AG04449 (cell line): ENCODE measurements around the gene PLAU.

ENCODE experiments used
- CTCF ChIA-PET: fragments of 350-600 bp; formaldehyde crosslinking; extraction: SDS; loops from one replicate; lab custom pipeline; 2021; ENCODE audit warnings: antibody characterized with exemption; lab: Yijun Ruan, JAX
- POLR2A ChIA-PET: fragments of 400-600, 350-600 bp; formaldehyde crosslinking; extraction: SDS; loops from one replicate; lab custom pipeline; 2020; ENCODE audit warnings: antibody characterized with exemption, inconsistent platforms; lab: Yijun Ruan, JAX
- DNase-seq: peaks from one replicate; pipeline ENCODE4 v3.0.0-alpha.2; 2010; ENCODE audit warnings: low read depth, low spot score
- H3K4me3 ChIP-seq: 2 replicates; pipeline ENCODE4 v1.5.1; 2011; ENCODE audit warnings: low read depth, mild to moderate bottlenecking, control low read depth, low read length
- CTCF ChIP-seq: IDR thresholded peaks from one replicate; pipeline ENCODE4 v1.5.1; 2011; ENCODE audit warnings: mild to moderate bottlenecking, moderate library complexity, low read length, control low read depth, inconsistent platforms; ENCODE audit not compliant: insufficient read depth; ENCODE audit errors: missing control alignments

The PLAU gene

GRCh38 chr10:73879296-73880173 lies 31.4 kb upstream of the PLAU start:
- CTCF ChIA-PET, result interaction anchor here (0.6 to 24.3 kb wide), 73 partner anchors 8 to 369 kb away, joined by 3 to 806 read pairs (median 4); partner anchors contain the start of genes CHCHD1 and ZSWIM8
- DNase-seq, result no peak
- POLR2A ChIA-PET, result interaction anchor here (0.6 to 1.6 kb wide), 3 partner anchors 29 to 272 kb away, joined by 3 to 8 read pairs (median 4); no protein-coding TSS in a partner anchor
- peak; percentile 96 for TF ChIP-seq CTCF
- H3K4me3 ChIP-seq, result no peak overlapping the region

GRCh38 chr10:73881221-73881919 lies 29.6 kb upstream of the PLAU start:
- no peak overlapping the region for H3K4me3 ChIP-seq
- no peak for TF ChIP-seq CTCF
- DNase-seq, result no peak
- CTCF ChIA-PET, result interaction anchor here (0.7 to 24.3 kb wide), 16 partner anchors 8 to 354 kb away, joined by 3 to 806 read pairs (median 6); a partner anchor contains a TSS
- POLR2A ChIA-PET, result interaction anchor here (0.8 kb wide), 1 partner anchor 25 kb away, joined by 3 read pairs; no protein-coding TSS in a partner anchor

- DNase-seq, result no peak
- ChIA-PET POLR2A (no interaction called here), CTCF (interaction anchor here (1.0 to 24.3 kb wide), 5 partner anchors 5 to 330 kb away, joined by 3 to 806 read pairs (median 109); no protein-coding TSS in a partner anchor)
- no peak overlapping the region for H3K4me3 ChIP-seq
- no peak for TF ChIP-seq CTCF
Measured at GRCh38 chr10:73884017-73884416, 26.9 kb upstream of the PLAU start.

- CTCF ChIA-PET, result interaction anchor here (0.6 to 24.3 kb wide), 57 partner anchors 7 to 365 kb away, joined by 3 to 806 read pairs (median 5); partner anchors contain the start of genes PLAU and VCL
- no peak for DNase-seq
- TF ChIP-seq CTCF, result peak; percentile 89
- H3K4me3 ChIP-seq, result no peak overlapping the region
- POLR2A ChIA-PET, result interaction anchor here (0.6 to 5.7 kb wide), 5 partner anchors 13 to 232 kb away, joined by 3 to 58 read pairs (median 31); partner anchors contain the start of gene VCL
Measured at GRCh38 chr10:73886085-73886529, 24.8 kb upstream of the PLAU start.

DNA sequence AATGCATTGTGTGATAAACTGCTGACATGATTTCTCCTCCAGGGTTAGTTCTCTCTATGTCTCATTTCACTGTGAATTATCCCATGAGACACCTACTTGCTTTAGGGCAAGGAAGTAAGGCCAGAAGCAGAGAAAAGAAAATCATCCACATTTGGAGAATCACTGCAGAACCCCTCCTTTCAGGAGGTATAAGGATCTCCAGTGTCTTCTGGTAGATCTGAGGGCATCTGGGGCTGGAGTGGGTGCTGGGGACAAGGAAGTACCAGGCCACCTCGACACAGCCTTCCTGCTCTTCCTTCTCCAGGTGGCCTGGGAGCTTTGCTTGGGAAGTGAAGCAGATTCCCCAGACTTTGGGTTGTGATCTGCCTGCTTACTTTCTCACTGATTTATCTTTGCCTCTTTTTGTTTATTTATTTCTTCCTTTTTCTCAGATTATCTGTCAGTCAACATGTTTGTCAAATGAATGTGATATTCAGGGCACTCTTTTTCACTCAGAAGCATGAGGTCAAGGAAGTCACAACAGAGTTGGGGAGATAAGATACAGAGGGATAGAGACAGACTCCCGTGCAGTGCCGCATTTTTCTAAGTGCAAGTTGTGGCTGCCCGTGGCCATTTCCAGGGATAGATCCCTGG lies 24.2 kb upstream of the PLAU start:
- TF ChIP-seq CTCF, result no peak
- DNase-seq, result no peak
- POLR2A ChIA-PET, result interaction anchor here (0.6 to 5.7 kb wide), 9 partner anchors 12 to 231 kb away, joined by 3 to 58 read pairs (median 3); partner anchors contain the start of gene VCL
- H3K4me3 ChIP-seq, result peak overlapping the region; percentile 8
- CTCF ChIA-PET, result interaction anchor here (0.6 to 24.3 kb wide), 66 partner anchors 8 to 364 kb away, joined by 3 to 806 read pairs (median 5); partner anchors contain the start of genes PLAU and VCL
